ENCODE data around the gene DENND1A. TPM values are rescaled to one million over a fixed set of nuclear protein-coding genes. Genes with fewer than 3 reads are reported as not detected.

DENND1A gene
- total and polyA plus RNA-seq, 2 donors from 2014 or later, result 16.3 to 19.6 TPM

GRCh38 chr9:123511326-123512277 lies 418.3 kb downstream of the DENND1A start:
- DNase-seq (no peak), FAIRE-seq (no peak)
- no peak overlapping the region for H3K4me3 ChIP-seq (ENCODE audit: low read length in 3 of 3)
- no peaks in the 10 kb centered on the region for H3K9me3 ChIP-seq (ENCODE audit: control insufficient read depth in 2 of 3, insufficient read depth in 1 of 3, low read length in 3 of 3)
- no peak overlapping the region for H3K27ac ChIP-seq (ENCODE audit: low read depth in 2 of 2, low read length in 2 of 2)
- H3K27me3 ChIP-seq (ENCODE audit: control insufficient read depth, insufficient read depth, low read length), result no peaks in the 10 kb centered on the region
- no peaks in the 10 kb centered on the region for H3K4me1 ChIP-seq (ENCODE audit: control insufficient read depth in 2 of 3, insufficient read depth in 2 of 3, low read depth in 1 of 3, low read length in 3 of 3)
- intact Hi-C loops (cut with DNase I), result no loop called here
- H3K36me3 ChIP-seq (ENCODE audit: control insufficient read depth in 2 of 3, insufficient read depth in 3 of 3, low read length in 3 of 3), result no peaks in the 10 kb centered on the region
- H3K9ac ChIP-seq (ENCODE audit: low read length in 3 of 3), result no peak overlapping the region
- TF ChIP-seq CTCF (IDR thresholded peaks at IDR 0.05; ENCODE audit: borderline replicate concordance, extremely low read depth, insufficient read depth), result no peak

- intact Hi-C loops (cut with DNase I), result no loop called here
- no peak overlapping the region for H3K27ac ChIP-seq (ENCODE audit: low read depth in 2 of 2, low read length in 2 of 2)
- H3K36me3 ChIP-seq (ENCODE audit: control insufficient read depth in 2 of 3, insufficient read depth in 3 of 3, low read length in 3 of 3), result no peaks in the 10 kb centered on the region
- H3K4me3 ChIP-seq (ENCODE audit: low read length in 3 of 3), result no peak overlapping the region
- no peak for TF ChIP-seq CTCF (IDR thresholded peaks at IDR 0.05; ENCODE audit: borderline replicate concordance, extremely low read depth, insufficient read depth)
- no peak for FAIRE-seq
- no peak overlapping the region for H3K9ac ChIP-seq (ENCODE audit: low read length in 3 of 3)
- no peaks in the 10 kb centered on the region for H3K27me3 ChIP-seq (ENCODE audit: control insufficient read depth, insufficient read depth, low read length)
- no peak for DNase-seq
- no peaks in the 10 kb centered on the region for H3K4me1 ChIP-seq (ENCODE audit: control insufficient read depth in 2 of 3, insufficient read depth in 2 of 3, low read depth in 1 of 3, low read length in 3 of 3)
- no peaks in the 10 kb centered on the region for H3K9me3 ChIP-seq (ENCODE audit: control insufficient read depth in 2 of 3, insufficient read depth in 1 of 3, low read length in 3 of 3)
These were observed 420.3 kb downstream of the DENND1A start for GRCh38 chr9:123509646-123510045.

GRCh38 chr9:123508048-123508447 lies 421.9 kb downstream of the DENND1A start:
- intact Hi-C loops (cut with DNase I), result no loop called here
- Histone ChIP-seq H3K4me3 (ENCODE audit: low read length in 3 of 3) (no peak overlapping the region), H3K9me3 (ENCODE audit: control insufficient read depth in 2 of 3, insufficient read depth in 1 of 3, low read length in 3 of 3) (no peaks in the 10 kb centered on the region), H3K27me3 (ENCODE audit: control insufficient read depth, insufficient read depth, low read length) (no peaks in the 10 kb centered on the region), H3K36me3 (ENCODE audit: control insufficient read depth in 2 of 3, insufficient read depth in 3 of 3, low read length in 3 of 3) (no peaks in the 10 kb centered on the region), H3K4me1 (ENCODE audit: control insufficient read depth in 2 of 3, insufficient read depth in 2 of 3, low read depth in 1 of 3, low read length in 3 of 3) (no peaks in the 10 kb centered on the region), H3K9ac (ENCODE audit: low read length in 3 of 3) (no peak overlapping the region), H3K27ac (ENCODE audit: low read depth in 2 of 2, low read length in 2 of 2) (no peak overlapping the region)
- no peak for TF ChIP-seq CTCF (IDR thresholded peaks at IDR 0.05; ENCODE audit: borderline replicate concordance, extremely low read depth, insufficient read depth)
- no peak for FAIRE-seq
- DNase-seq, result no peak

Measured in kidney (tissue), 14 donors.